Fibroblast of lung (primary cell): ENCODE data around the gene SBF2. TPM values are rescaled to one million over a fixed set of nuclear protein-coding genes. Genes with fewer than 3 reads are reported as not detected.

Source experiments
- DNase-seq, 2 donors: peaks; one replicate each; pipeline versions ENCODE4 v3.0.0 to v3.0.0-alpha.2; 2010; ENCODE audit warnings: low read depth in 2 of 2
- H2AFZ ChIP-seq: 2 replicates; pipeline ENCODE4 v1.5.1; 2012; ENCODE audit warnings: low read length, control low read depth, inconsistent platforms
- H3K27ac ChIP-seq: 2 replicates; pipeline ENCODE4 v1.5.1; 2011; ENCODE audit warnings: low read length, control low read depth; ENCODE audit not compliant: insufficient read depth
- H3K27me3 ChIP-seq: 2 replicates; pipeline ENCODE4 v1.5.1; 2011; ENCODE audit warnings: mild to moderate bottlenecking, low read length; ENCODE audit not compliant: control insufficient read depth, insufficient read depth
- H3K36me3 ChIP-seq: 2 replicates; pipeline ENCODE4 v1.5.1; 2011; ENCODE audit warnings: low read length; ENCODE audit not compliant: control insufficient read depth, insufficient read depth
- H3K4me1 ChIP-seq: 2 replicates; pipeline ENCODE4 v1.5.1; 2011; ENCODE audit warnings: low read length; ENCODE audit not compliant: control insufficient read depth, insufficient read depth; ENCODE audit errors: extremely low read depth
- H3K4me2 ChIP-seq: 2 replicates; pipeline ENCODE4 v1.5.1; 2011; ENCODE audit warnings: low read length, control low read depth; ENCODE audit not compliant: insufficient read depth; ENCODE audit errors: extremely low read depth
- H3K4me3 ChIP-seq, 4 experiments: fragments of 200-600 bp in 1 of 4; sonication (generic) in 1 of 4; replicated peaks in 1 of 4; 2 replicates each; pipeline ENCODE4 v1.5.1; 2011 to 2016; ENCODE audit warnings: low read length in 4 of 4, low read depth in 3 of 4, mild to moderate bottlenecking in 3 of 4, control low read depth in 2 of 4, inconsistent platforms in 1 of 4, mixed read lengths in 1 of 4; ENCODE audit not compliant: insufficient read depth in 1 of 4; ENCODE audit errors: control extremely low read depth in 1 of 4
- H3K79me2 ChIP-seq: 2 replicates; pipeline ENCODE4 v1.5.1; 2012; ENCODE audit warnings: mild to moderate bottlenecking, low read length, inconsistent platforms; ENCODE audit not compliant: control insufficient read depth, insufficient read depth
- H3K9ac ChIP-seq: 2 replicates; pipeline ENCODE4 v1.5.1; 2011; ENCODE audit warnings: mild to moderate bottlenecking, low read length, control low read depth; ENCODE audit not compliant: insufficient read depth
- H3K9me3 ChIP-seq: 2 replicates; pipeline ENCODE4 v1.5.1; 2012; ENCODE audit warnings: low read depth, low read length; ENCODE audit not compliant: control insufficient read depth, insufficient read depth
- H4K20me1 ChIP-seq: 2 replicates; pipeline ENCODE4 v1.5.1; 2011; ENCODE audit warnings: low read length; ENCODE audit not compliant: control insufficient read depth, insufficient read depth; ENCODE audit errors: extremely low read depth
- CTCF ChIP-seq, 2 donors: IDR thresholded peaks in 1 of 2; conservative IDR thresholded peaks in 1 of 2; 1 replicate in 1 of 2; 2 replicates in 1 of 2; pipeline ENCODE4 v1.5.1; 2011 to 2012; ENCODE audit warnings: low read length in 2 of 2, control low read depth in 1 of 2, inconsistent platforms in 1 of 2, low read depth in 1 of 2, mild to moderate bottlenecking in 1 of 2
- EZH2 ChIP-seq: IDR thresholded peaks from 2 replicates; pipeline ENCODE4 v1.5.1; 2012; ENCODE audit warnings: low read length, control low read depth, mild to moderate bottlenecking; ENCODE audit errors: missing control alignments
- polyA plus RNA-seq, 2 donors: library from polyadenylated mRNA; depleted of rRNA in 1 of 2; stranded (reverse) in 1 of 2; unstranded in 1 of 2; fragments of >200 nt; gene quantifications; 2 replicates each; pipeline ENCODE4 v1.2.1, GENCODE V29; 2011 to 2012; ENCODE audit warnings: missing spikeins in 1 of 2
- total RNA-seq: library from RNA; depleted of rRNA; stranded (reverse); fragments of >200 nt; gene quantifications from 2 replicates; pipeline ENCODE4 v1.2.1, GENCODE V29; 2014

Gene SBF2
- total and polyA plus RNA-seq, 2 donors (not counting 1 experiment from before 2014, with no cell fraction given), result 69.4 to 95.9 TPM

GRCh38 chr11:10144954-10145353, 149.1 kb downstream of the SBF2 start:
- H3K4me1 ChIP-seq, result peaks cover 6% of the 10 kb centered on the region
- no peaks in the 10 kb centered on the region for H3K36me3 ChIP-seq
- H3K9me3 ChIP-seq, result no peaks in the 10 kb centered on the region
- H3K4me2 ChIP-seq, result no peak overlapping the region
- no peak overlapping the region for H3K4me3 ChIP-seq
- no peak for DNase-seq
- H3K27me3 ChIP-seq, result no peaks in the 10 kb centered on the region
- H3K79me2 ChIP-seq, result peaks cover 1% of the 10 kb centered on the region
- no peak for TF ChIP-seq CTCF (conservative IDR thresholded peaks at IDR 0.05 in 1 of 2, IDR thresholded peaks at IDR 0.05 in 1 of 2; ENCODE audit: low read depth in 1 of 2, low read length in 2 of 2)
- TF ChIP-seq EZH2, result no peak
- H4K20me1 ChIP-seq, result no peaks in the 10 kb centered on the region
- no peak overlapping the region for H3K27ac ChIP-seq
- H3K9ac ChIP-seq, result no peak overlapping the region
- no peak overlapping the region for H2AFZ ChIP-seq

- Histone ChIP-seq H4K20me1 (no peaks in the 10 kb centered on the region), H3K79me2 (no peaks in the 10 kb centered on the region), H3K27ac (no peak overlapping the region), H3K4me2 (no peak overlapping the region), H3K36me3 (no peaks in the 10 kb centered on the region), H3K27me3 (no peaks in the 10 kb centered on the region), H3K4me3 (no peak overlapping the region), H3K9ac (no peak overlapping the region), H3K9me3 (no peaks in the 10 kb centered on the region), H3K4me1 (peaks cover 6% of the 10 kb centered on the region), H2AFZ (no peak overlapping the region)
- DNase-seq, result peak; percentile 41 to 91
- no peak for TF ChIP-seq CTCF (conservative IDR thresholded peaks at IDR 0.05 in 1 of 2, IDR thresholded peaks at IDR 0.05 in 1 of 2; ENCODE audit: low read depth in 1 of 2, low read length in 2 of 2)
Measured at GRCh38 chr11:10139656-10140055, 154.4 kb downstream of the SBF2 start.

- Histone ChIP-seq H3K9ac (no peak overlapping the region), H3K79me2 (no peaks in the 10 kb centered on the region), H3K4me2 (no peak overlapping the region), H3K27me3 (no peaks in the 10 kb centered on the region), H3K4me3 (no peak overlapping the region), H2AFZ (no peak overlapping the region), H3K9me3 (no peaks in the 10 kb centered on the region), H3K4me1 (peaks cover 6% of the 10 kb centered on the region), H3K27ac (no peak overlapping the region), H4K20me1 (no peaks in the 10 kb centered on the region), H3K36me3 (no peaks in the 10 kb centered on the region)
- TF ChIP-seq EZH2 (no peak), CTCF (conservative IDR thresholded peaks at IDR 0.05 in 1 of 2, IDR thresholded peaks at IDR 0.05 in 1 of 2; ENCODE audit: low read depth in 1 of 2, low read length in 2 of 2) (no peak)
- DNase-seq, result no peak
Measured at GRCh38 chr11:10139143-10139542, 154.9 kb downstream of the SBF2 start.
